ENCODE measurements around the gene ATN1.
A peak's percentile ranks its signal among the peaks of the same experiment; 100 is the strongest.

The ATN1 gene

DNA sequence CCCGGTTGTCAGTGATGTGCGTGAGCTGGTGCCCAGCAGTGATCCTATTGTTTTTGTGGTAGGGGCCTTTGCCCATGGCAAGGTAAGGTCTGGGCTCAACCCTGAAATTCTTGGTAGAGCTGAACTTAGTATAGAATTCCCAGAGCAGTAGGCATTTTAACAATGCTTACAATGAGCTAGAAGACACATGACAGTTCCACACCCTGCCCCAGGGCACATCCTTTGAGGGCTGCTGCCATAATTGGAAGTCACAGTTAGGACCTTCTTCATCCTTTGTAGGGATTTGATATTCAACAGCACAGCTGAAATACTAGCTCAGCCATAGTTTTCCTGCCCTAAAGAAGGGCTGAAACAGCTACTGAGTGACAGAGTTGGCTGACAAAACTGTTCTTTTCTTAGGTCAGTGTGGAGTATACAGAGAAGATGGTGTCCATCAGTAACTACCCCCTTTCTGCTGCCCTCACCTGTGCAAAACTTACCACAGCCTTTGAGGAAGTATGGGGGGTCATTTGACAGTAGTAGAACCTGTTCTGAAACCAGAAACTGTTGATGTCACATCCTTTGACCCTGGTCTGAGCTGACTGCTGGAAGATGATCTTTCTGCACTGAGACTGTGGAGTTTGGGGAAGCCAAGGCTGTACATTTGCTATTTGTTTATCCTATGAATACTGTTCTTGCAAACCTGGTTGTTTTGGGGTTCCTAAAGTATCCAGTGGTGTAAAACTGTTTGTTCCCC lies 47.7 kb downstream of the ATN1 start:
- no peak for DNase-seq (ENCODE audit: low spot score)

GRCh38 chr12:6977653-6978052 lies 49.9 kb downstream of the ATN1 start:
- DNase-seq (ENCODE audit: low spot score) = no peak

DNA sequence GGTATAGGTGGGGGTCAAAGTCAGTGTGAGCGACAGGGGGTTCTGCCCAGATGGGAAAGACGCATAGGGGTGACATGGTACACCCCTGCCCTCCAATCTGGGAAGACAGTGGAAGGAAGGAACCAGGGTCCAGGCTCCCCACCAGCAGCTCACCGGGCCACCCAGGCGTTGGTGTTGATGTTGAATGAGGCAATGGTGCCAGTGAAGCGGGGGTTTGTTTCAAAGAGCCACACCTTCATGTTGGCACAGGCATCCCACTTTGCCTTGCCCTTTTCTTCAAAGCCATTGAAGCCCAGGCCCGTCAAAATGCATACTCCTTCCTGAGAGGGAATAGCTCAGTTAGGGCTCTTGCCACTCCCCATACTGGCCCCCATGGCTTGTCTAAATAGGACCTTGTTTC lies 50.4 kb downstream of the ATN1 start:
- DNase-seq (ENCODE audit: low spot score) = no peak

DNA sequence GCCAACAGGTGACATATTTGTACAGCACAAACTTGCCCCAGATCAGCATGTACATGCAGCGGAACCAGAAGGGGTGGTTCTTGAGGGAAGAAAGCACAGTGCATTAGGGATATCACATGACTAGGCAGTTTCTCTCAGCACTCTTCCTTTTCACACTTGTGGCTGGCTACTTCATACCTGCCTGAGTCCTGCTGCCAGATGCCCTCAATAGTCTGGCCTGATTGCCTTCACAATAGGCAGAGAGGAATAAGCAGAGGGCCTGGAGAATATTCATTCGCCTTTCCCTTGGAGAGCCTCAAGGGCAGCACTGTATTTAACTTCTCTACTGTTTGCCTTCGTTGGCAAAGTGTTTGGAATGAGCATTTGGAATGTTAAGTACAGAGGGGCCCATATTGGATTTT lies 50.9 kb downstream of the ATN1 start:
- no peak for DNase-seq (ENCODE audit: low spot score)

DNA sequence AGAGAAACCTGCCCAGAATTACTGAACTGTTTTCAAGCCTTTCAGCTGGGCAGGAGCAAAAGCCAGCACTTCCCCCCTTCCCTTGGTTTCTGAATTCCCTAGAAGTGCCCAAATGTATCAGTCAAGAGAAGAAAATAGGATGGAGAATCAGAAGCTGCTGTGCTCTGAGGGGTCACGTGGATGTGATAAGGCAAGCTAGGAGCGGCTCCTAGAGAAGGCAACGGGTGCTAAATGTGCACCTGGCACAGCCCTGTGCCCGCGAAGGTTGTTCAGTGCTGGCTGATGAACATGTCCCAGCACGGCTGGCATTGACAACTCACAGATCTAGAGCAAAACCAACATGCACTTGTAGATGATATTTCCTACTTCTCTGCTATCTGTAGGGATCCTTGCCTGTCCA lies 51.3 kb downstream of the ATN1 start:
- DNase-seq (ENCODE audit: low spot score) = no peak

- DNase-seq (ENCODE audit: low spot score) = no peak
Measured at GRCh38 chr12:6979453-6979852, 51.7 kb downstream of the ATN1 start.

GRCh38 chr12:6980075-6980474 lies 52.3 kb downstream of the ATN1 start:
- DNase-seq (ENCODE audit: low spot score) = no peak

DNA sequence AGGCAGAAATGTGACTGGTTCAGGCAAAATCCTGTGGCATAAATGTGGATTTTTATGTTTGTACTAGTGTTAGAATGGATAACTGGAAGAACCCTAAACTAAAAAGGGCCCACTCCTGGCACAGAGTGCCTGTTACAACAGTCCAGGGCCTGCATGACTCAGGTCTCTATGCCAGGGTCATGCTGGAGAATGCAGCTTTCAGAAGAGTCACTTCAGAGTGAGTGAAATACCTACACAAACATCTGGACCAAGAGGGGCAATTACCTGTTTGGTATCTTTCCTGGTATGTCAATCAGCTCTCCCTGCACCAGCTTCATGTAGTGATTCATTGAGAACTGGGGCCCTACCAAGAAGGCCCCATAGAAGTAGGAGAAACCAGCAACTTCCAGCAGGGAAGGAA lies 53.0 kb downstream of the ATN1 start:
- DNase-seq (ENCODE audit: low spot score) = peak; percentile 27

GRCh38 chr12:6981152-6982052 lies 53.6 kb downstream of the ATN1 start:
- DNase-seq (ENCODE audit: low spot score) = no peak

GRCh38 chr12:6982532-6982931 lies 54.8 kb downstream of the ATN1 start:
- DNase-seq (ENCODE audit: low spot score) = no peak

DNA sequence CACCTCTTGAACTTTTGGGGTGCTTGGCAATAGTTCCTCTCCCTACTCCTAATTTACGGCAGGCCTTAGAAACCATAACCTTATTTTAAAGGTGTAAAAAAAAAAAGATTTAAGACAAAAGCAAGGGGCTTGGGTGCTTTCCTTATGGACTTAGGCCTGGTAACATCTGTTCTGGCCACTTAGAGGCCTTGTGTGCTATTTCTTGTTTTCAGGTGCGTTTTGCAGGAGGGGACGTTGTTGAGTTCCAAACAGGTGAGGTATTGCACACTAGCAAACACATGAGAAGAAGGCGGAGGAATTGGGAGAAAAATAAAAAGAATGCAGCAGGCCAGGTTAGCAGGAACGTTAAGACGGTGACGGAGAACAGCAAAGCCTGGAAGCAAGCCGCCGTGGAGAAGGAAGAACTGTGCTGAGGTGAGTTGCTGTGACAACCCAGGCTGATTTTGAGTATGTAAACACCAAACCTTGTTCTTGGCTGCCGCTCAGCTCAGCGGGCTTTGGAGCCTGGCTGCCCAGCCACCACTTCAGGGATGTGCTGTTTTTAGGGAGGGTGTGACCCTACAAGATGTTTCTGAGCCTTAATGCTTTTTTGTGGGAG lies 60.3 kb downstream of the ATN1 start:
- DNase-seq (ENCODE audit: low spot score) = no peak

All from kidney tubule cell (primary cell).